PFSK-1 (cell line): ENCODE data around the gene MPZL1.

ENCODE experiments used
- POLR2AphosphoS5 ChIP-seq: IDR thresholded peaks from 2 replicates; pipeline ENCODE4 v1.6.1; 2012; ENCODE audit warnings: low read depth, mild to moderate bottlenecking, control low read depth, low read length, moderate library complexity
- SIN3A ChIP-seq: IDR thresholded peaks from 2 replicates; pipeline ENCODE4 v1.6.1; 2012; ENCODE audit warnings: mild to moderate bottlenecking, low read length, moderate library complexity, borderline replicate concordance; ENCODE audit not compliant: insufficient read depth
- TAF1 ChIP-seq: IDR thresholded peaks from 2 replicates; pipeline ENCODE4 v1.6.1; 2012; ENCODE audit warnings: low read length, control low read depth, borderline replicate concordance; ENCODE audit not compliant: insufficient read depth
- TF ChIP-seq, protein P1 (sequence below), 2 experiments: IDR thresholded peaks; 2 replicates each; pipeline versions ENCODE4 v1.6.1 to v1.8.0; 2011 to 2012; ENCODE audit warnings: low read depth in 2 of 2, low read length in 2 of 2, control low read depth in 1 of 2, inconsistent platforms in 1 of 2, mild to moderate bottlenecking in 1 of 2, moderate library complexity in 1 of 2; ENCODE audit not compliant: insufficient read depth in 1 of 2

DNA sequence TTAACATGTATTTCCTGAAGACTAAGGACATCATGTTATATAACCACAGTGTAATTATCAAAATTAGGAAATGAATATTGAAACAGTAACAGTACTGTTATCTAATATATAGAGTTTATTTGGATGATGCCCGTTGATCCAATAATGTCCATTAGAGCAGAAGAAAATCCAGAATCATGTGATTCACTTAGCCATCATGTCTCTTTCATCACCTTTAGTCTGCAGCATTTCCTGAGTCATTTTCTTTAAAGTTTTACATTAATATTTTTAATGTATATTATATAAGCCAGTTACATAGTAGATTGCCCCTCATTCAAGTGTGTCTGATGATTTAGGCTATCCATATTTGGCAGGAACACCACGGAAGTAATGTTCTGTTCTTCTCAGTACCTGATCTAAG lies 28.9 kb downstream of the MPZL1 start:
- TF ChIP-seq, protein P1, sequence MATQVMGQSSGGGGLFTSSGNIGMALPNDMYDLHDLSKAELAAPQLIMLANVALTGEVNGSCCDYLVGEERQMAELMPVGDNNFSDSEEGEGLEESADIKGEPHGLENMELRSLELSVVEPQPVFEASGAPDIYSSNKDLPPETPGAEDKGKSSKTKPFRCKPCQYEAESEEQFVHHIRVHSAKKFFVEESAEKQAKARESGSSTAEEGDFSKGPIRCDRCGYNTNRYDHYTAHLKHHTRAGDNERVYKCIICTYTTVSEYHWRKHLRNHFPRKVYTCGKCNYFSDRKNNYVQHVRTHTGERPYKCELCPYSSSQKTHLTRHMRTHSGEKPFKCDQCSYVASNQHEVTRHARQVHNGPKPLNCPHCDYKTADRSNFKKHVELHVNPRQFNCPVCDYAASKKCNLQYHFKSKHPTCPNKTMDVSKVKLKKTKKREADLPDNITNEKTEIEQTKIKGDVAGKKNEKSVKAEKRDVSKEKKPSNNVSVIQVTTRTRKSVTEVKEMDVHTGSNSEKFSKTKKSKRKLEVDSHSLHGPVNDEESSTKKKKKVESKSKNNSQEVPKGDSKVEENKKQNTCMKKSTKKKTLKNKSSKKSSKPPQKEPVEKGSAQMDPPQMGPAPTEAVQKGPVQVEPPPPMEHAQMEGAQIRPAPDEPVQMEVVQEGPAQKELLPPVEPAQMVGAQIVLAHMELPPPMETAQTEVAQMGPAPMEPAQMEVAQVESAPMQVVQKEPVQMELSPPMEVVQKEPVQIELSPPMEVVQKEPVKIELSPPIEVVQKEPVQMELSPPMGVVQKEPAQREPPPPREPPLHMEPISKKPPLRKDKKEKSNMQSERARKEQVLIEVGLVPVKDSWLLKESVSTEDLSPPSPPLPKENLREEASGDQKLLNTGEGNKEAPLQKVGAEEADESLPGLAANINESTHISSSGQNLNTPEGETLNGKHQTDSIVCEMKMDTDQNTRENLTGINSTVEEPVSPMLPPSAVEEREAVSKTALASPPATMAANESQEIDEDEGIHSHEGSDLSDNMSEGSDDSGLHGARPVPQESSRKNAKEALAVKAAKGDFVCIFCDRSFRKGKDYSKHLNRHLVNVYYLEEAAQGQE (IDR thresholded peaks at IDR 0.05; ENCODE audit: insufficient read depth in 1 of 2, low read depth in 2 of 2, low read length in 2 of 2) = no peak
- no peak for TF ChIP-seq POLR2AphosphoS5
- no peak for TF ChIP-seq SIN3A
- no peak for TF ChIP-seq TAF1
